K562 (cell line): ENCODE results near the gene RAD21L1. TPM values are rescaled to one million over a fixed set of nuclear protein-coding genes. Genes with fewer than 3 reads are reported as not detected.

Source experiments
- ATAC-seq: fragments of 200-7000 bp; cut with Tn5 transposase; 3 replicates; pipeline ENCODE4 v1.9.1; 2020; ENCODE audit warnings: moderate library complexity
- BruUV-seq: library from RNA; stranded (reverse); fragments of 400-500 nt; replicated peaks from 2 replicates; lab custom pipeline; 2021; lab: Mats Ljungman, UMichigan
- CTCF ChIA-PET: fragments of 300-600 bp; formaldehyde crosslinking; extraction: SDS; loops from one replicate; lab custom pipeline; 2021; ENCODE audit warnings: low intra/inter-chr PET ratio; lab: Yijun Ruan, JAX
- POLR2A ChIA-PET: fragments of 300-600, 350-650 bp; sonication (Branson Sonifier 250); formaldehyde crosslinking; extraction: SDS; loops from one replicate; lab custom pipeline; 2021; ENCODE audit warnings: antibody characterized with exemption, inconsistent platforms; lab: Yijun Ruan, JAX
- DNase-seq, 4 experiments: peaks; one replicate each; pipeline versions ENCODE4 v3.0.0 to v3.0.0-alpha.2; 2011 to 2018; ENCODE audit warnings: low spot score in 3 of 4, mixed read lengths in 3 of 4; ENCODE audit errors: extremely low read depth in 1 of 4
- FAIRE-seq: peaks from 2 replicates; lab custom pipeline; 2011; peaks lifted over from hg19 to GRCh38; lab: Jason Lieb, UNC
- H2AFZ ChIP-seq: 2 replicates; pipeline ENCODE4 v1.6.0; 2011; ENCODE audit warnings: low read depth, low read length, control low read depth, inconsistent platforms
- H3K27ac ChIP-seq: fragments of 200-600 bp; 3 replicates; pipeline ENCODE4 v1.8.0; 2011; ENCODE audit warnings: low read depth, mild to moderate bottlenecking, control low read depth, inconsistent platforms, low read length, moderate library complexity, mixed read lengths; ENCODE audit errors: extremely low read depth
- H3K27me3 ChIP-seq, 2 experiments: fragments of 300-600 bp in 1 of 2; 2 replicates in 1 of 2; 3 replicates in 1 of 2; pipeline versions ENCODE4 v1.6.0 to v1.8.0; 2011; ENCODE audit warnings: inconsistent platforms in 2 of 2, low read length in 2 of 2, mild to moderate bottlenecking in 1 of 2, mixed read lengths in 1 of 2, moderate library complexity in 1 of 2; ENCODE audit not compliant: control insufficient read depth in 2 of 2, insufficient read depth in 2 of 2
- H3K36me3 ChIP-seq: fragments of 300-600 bp; 3 replicates; pipeline ENCODE4 v1.8.0; 2011; ENCODE audit warnings: mild to moderate bottlenecking, low read length, inconsistent platforms; ENCODE audit not compliant: control insufficient read depth, insufficient read depth
- H3K4me1 ChIP-seq, 2 experiments: fragments of 200-600 bp in 1 of 2; replicated peaks in 1 of 2; 2 replicates in 1 of 2; 3 replicates in 1 of 2; pipeline versions ENCODE4 v1.5.1 to v1.8.0; 2011; ENCODE audit warnings: inconsistent platforms in 2 of 2, low read length in 2 of 2, mild to moderate bottlenecking in 1 of 2, mixed read lengths in 1 of 2, moderate library complexity in 1 of 2; ENCODE audit not compliant: control insufficient read depth in 2 of 2, insufficient read depth in 2 of 2
- H3K4me2 ChIP-seq: 2 replicates; pipeline ENCODE4 v1.6.1; 2011; ENCODE audit warnings: low read length, control low read depth, inconsistent platforms, mixed read lengths; ENCODE audit not compliant: insufficient read depth
- H3K4me3 ChIP-seq: fragments of 200-600 bp; sonication (generic), shearing (Covaris generic); 2 replicates; pipeline ENCODE4 v1.5.1; 2016; ENCODE audit warnings: control low read depth, inconsistent platforms
- H3K79me2 ChIP-seq: fragments of 200-600 bp; 3 replicates; pipeline ENCODE4 v1.8.0; 2011; ENCODE audit warnings: low read length, inconsistent platforms; ENCODE audit not compliant: control insufficient read depth, insufficient read depth
- H3K9ac ChIP-seq, 2 experiments: 2 replicates each; pipeline versions ENCODE4 v1.6.0 to v1.6.1; 2011; ENCODE audit warnings: low read depth in 2 of 2, low read length in 2 of 2, control low read depth in 1 of 2, inconsistent platforms in 1 of 2, mild to moderate bottlenecking in 1 of 2, mixed read lengths in 1 of 2; ENCODE audit not compliant: insufficient read depth in 1 of 2
- H3K9me1 ChIP-seq: one replicate; pipeline ENCODE4 v1.6.0; 2011; ENCODE audit warnings: inconsistent platforms, mild to moderate bottlenecking, low read length, moderate library complexity; ENCODE audit not compliant: control insufficient read depth, insufficient read depth
- H3K9me3 ChIP-seq: replicated peaks from 2 replicates; pipeline ENCODE4 v1.5.1; 2011; ENCODE audit warnings: low read depth, low read length, inconsistent platforms; ENCODE audit not compliant: control insufficient read depth, insufficient read depth
- H4K20me1 ChIP-seq: replicated peaks from 2 replicates; pipeline ENCODE4 v1.6.1; 2011; ENCODE audit warnings: low read length, inconsistent platforms, mixed read lengths; ENCODE audit not compliant: control insufficient read depth, insufficient read depth
- ATF1 ChIP-seq, 2 experiments: fragments of 450-650 bp in 1 of 2; IDR thresholded peaks; 2 replicates each; pipeline ENCODE4 v1.6.1; 2016; ENCODE audit warnings: missing compliant biosample characterization in 1 of 2, missing genetic modification characterization in 1 of 2
- CREM ChIP-seq: IDR thresholded peaks from 2 replicates; pipeline ENCODE4 v1.6.1; 2014; ENCODE audit warnings: antibody characterized with exemption, low read depth
- MTA3 ChIP-seq: fragments of 450-650 bp; formaldehyde crosslinking; IDR thresholded peaks from 2 replicates; pipeline ENCODE4 v1.6.1; 2017; ENCODE audit warnings: mild to moderate bottlenecking, borderline replicate concordance
- RBFOX2 ChIP-seq: fragments of 200-400 bp; formaldehyde crosslinking; IDR thresholded peaks from 2 replicates; pipeline ENCODE4 v1.6.1; 2017; ENCODE audit warnings: low read depth, mild to moderate bottlenecking, low read length, moderate library complexity
- RBM39 ChIP-seq: fragments of 200-400 bp; formaldehyde crosslinking; optimal IDR thresholded peaks from 2 replicates; pipeline ENCODE3; 2018; ENCODE audit warnings: low read depth, low read length
- RFX1 ChIP-seq: fragments of 450-650 bp; IDR thresholded peaks from 2 replicates; pipeline ENCODE4 v1.6.1; 2016; ENCODE audit warnings: mild to moderate bottlenecking, moderate library complexity
- RFX5 ChIP-seq: IDR thresholded peaks from 2 replicates; pipeline ENCODE4 v1.6.1; 2011; ENCODE audit warnings: low read depth, mild to moderate bottlenecking, improper control_type of control experiment, low read length
- ZKSCAN3 ChIP-seq: fragments of 250-450 bp; sonication (Bioruptor Pico); IDR thresholded peaks from 2 replicates; pipeline ENCODE4 v1.4.0; 2020
- ZNF316 ChIP-seq: fragments of 450-650 bp; IDR thresholded peaks from 2 replicates; pipeline ENCODE4 v1.6.1; 2016
- ZNF586 ChIP-seq: fragments of 450-650 bp; formaldehyde crosslinking; conservative IDR thresholded peaks from 2 replicates; pipeline ENCODE4 v1.4.0; 2020; ENCODE audit warnings: mild to moderate bottlenecking, moderate library complexity
- WGBS: fragments of 100-300 bp; shearing (Covaris generic); methylation state at CpG from one replicate; pipeline ENCODE4 v1.1.6; 2016; ENCODE audit warnings: low coverage, mixed read lengths; ENCODE audit not compliant: insufficient coverage; ENCODE audit errors: missing lambda C conversion rate; 5-methylcytosine and 5-hydroxymethylcytosine counted together
- in situ Hi-C: fragments of 300-500 bp; cut with MboI; formaldehyde crosslinking; loops from 4 replicates; pipeline ENCODE4 v1.15.0; 2018; ENCODE audit warnings: inconsistent platforms, mixed read lengths
- intact Hi-C: fragments of 100-400 bp; cut with micrococcal nuclease; formaldehyde crosslinking; loops from 2 replicates; pipeline ENCODE4 v1.14.2; 2022
- polyA plus RNA-seq, 8 experiments: library from polyadenylated mRNA; depleted of rRNA in 4 of 8; stranded (reverse) in 5 of 8; unstranded in 3 of 8; fragments of >200 nt; fragmentation: Nextera tagmentation in 2 of 8; fragmentation: Illumina TruSeq in 1 of 8; extraction: Ambion mirVana in 2 of 8; extraction: Trizol in 1 of 8; gene quantifications; 2 replicates each; pipeline versions ENCODE4 v1.2.1 to v1.2.3, GENCODE V29; 2011 to 2014; ENCODE audit warnings: inconsistent platforms in 1 of 8, missing spikeins in 1 of 8
- total RNA-seq, 7 experiments: library from RNA; depleted of rRNA in 6 of 7; stranded (reverse); fragments of >200 nt in 6 of 7; fragmentation: Illumina TruSeq in 2 of 7; extraction: Trizol in 2 of 7; gene quantifications; 2 replicates each; pipeline versions ENCODE4 v1.2.1 to v1.2.3, GENCODE V29; 2011 to 2021; ENCODE audit warnings: low replicate concordance in 1 of 7
- TF ChIP-seq, protein P1 (sequence below): fragments of 450-650 bp; conservative IDR thresholded peaks from 2 replicates; pipeline ENCODE4 v1.6.1; 2016; ENCODE audit warnings: missing genetic modification characterization, low read depth, mild to moderate bottlenecking, control low read depth, missing compliant biosample characterization
- TF ChIP-seq, protein P2 (sequence below), 2 experiments: fragments of 450-650 bp in 1 of 2; sonication (generic) in 1 of 2; formaldehyde crosslinking in 1 of 2; IDR thresholded peaks in 1 of 2; conservative IDR thresholded peaks in 1 of 2; 2 replicates each; pipeline versions ENCODE4 v1.6.1 to v1.8.1; 2016 to 2023; ENCODE audit warnings: mild to moderate bottlenecking in 2 of 2, moderate library complexity in 2 of 2, inconsistent platforms in 1 of 2, missing genetic modification reagents in 1 of 2

The RAD21L1 gene
- total and polyA plus RNA-seq, 9 of the 15 experiments (the other 6 are each of a cell fraction or from before 2014, with no cell fraction given): 0.17 to 1.7 (median 0.45) TPM; not detected in 1

DNA sequence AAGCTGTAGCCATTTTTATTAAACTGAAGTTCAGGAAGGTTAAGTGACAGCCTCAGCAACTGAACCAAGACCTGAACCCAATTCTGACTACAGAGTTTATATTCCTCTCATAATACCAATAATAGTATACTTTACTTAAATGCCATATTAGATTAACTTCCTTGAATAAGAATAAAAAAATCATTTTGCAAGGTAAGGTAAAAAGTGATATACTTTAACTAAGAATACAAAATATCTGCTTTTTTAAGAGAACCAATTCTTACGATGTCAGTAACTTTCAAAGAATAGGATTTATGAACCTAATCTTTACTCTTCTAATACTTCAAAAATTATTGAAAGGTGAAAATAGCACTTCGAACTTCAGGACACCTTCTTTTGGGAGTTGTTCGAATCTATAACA is 3.7 kb downstream of the RAD21L1 start:
- TF ChIP-seq ZNF316: peak; percentile 51; the same call in 1 of the 2 replicates
- no peak for TF ChIP-seq RFX1
- intact Hi-C loops: no loop called here
- Histone ChIP-seq H3K27me3 (no peaks in the 10 kb centered on the region), H3K4me2 (no peak overlapping the region), H4K20me1 (no peaks in the 10 kb centered on the region), H3K9me3 (no peaks in the 10 kb centered on the region), H3K4me1 (peaks cover 10 to 19% of the 10 kb centered on the region in 2 experiments; a peak in 4 of 5 replicates), H2AFZ (no peak overlapping the region), H3K36me3 (no peaks in the 10 kb centered on the region), H3K79me2 (peaks cover 3% of the 10 kb centered on the region; the same call in 1 of the 3 replicates), H3K9me1 (no peaks in the 10 kb centered on the region), H3K4me3 (no peak overlapping the region), H3K27ac (no peak overlapping the region), H3K9ac (no peak overlapping the region)
- WGBS: 74% methylated on average over 3 of the region's 3 CpGs
- BruUV-seq: no TSS peak
- in situ Hi-C loops: no loop called here
- FAIRE-seq: no peak
- no peak for ATAC-seq
- POLR2A ChIA-PET: no interaction called here
- CTCF ChIA-PET: no interaction called here
- DNase-seq: no peak

DNA sequence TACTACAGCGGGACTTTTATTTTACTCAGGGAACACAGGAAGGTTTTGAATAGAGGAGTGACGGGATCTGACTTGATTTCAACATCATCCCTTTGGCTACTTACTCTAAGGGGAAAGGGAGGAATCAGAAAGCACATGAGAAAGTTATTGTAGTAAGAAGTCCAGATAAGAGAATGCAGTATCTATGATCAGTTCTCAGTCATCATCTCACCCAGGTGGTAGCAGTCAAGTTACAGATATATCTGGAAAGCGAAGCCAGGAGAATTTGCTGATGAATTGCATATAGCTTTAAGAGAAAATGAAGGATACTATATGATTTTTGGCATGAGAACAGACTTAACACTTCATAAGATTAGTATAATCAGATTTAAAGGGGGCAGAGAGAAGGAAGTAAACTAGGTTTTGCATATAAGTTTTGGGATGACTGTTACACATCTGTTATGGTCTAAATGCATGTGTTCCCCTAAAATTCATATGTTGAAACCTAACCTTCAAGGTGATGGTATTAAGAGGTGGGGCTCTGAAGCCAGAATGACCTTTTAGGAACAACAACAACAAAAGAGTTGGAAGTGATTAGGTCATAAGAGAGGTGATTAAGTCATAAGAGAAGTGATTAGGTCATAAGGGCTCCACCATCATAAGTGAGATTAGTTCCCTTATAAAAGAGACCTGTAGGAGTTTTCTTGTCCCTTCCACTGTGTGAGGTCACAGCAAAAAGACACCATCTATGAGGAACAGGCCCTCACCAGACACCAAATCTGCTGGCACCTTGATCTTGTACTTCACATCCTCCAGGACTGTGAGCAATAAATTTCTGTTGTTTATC is 6.7 kb downstream of the RAD21L1 start:
- no TSS peak for BruUV-seq
- ATAC-seq: no peak
- WGBS: 23% methylated on average over 3 of the region's 3 CpGs
- peak; percentile 31; the same call in 1 of the 2 replicates for TF ChIP-seq CREM
- no peak for TF ChIP-seq MTA3
- no peak for TF ChIP-seq RFX5
- no peak for TF ChIP-seq RBFOX2
- TF ChIP-seq ATF1 (CRISPR knock-in tag; IDR thresholded peaks at IDR 0.05): no peak
- TF ChIP-seq ATF1 (tag; IDR thresholded peaks at IDR 0.05): 0 out of 2 replicates have a peak, but pooled peaks have one; percentile 39
- TF ChIP-seq ZNF586 (CRISPR knock-in tag): no peak
- no peak for TF ChIP-seq RBM39
- TF ChIP-seq, protein P1, sequence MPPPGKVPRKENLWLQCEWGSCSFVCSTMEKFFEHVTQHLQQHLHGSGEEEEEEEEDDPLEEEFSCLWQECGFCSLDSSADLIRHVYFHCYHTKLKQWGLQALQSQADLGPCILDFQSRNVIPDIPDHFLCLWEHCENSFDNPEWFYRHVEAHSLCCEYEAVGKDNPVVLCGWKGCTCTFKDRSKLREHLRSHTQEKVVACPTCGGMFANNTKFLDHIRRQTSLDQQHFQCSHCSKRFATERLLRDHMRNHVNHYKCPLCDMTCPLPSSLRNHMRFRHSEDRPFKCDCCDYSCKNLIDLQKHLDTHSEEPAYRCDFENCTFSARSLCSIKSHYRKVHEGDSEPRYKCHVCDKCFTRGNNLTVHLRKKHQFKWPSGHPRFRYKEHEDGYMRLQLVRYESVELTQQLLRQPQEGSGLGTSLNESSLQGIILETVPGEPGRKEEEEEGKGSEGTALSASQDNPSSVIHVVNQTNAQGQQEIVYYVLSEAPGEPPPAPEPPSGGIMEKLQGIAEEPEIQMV: no peak
- TF ChIP-seq, protein P2, sequence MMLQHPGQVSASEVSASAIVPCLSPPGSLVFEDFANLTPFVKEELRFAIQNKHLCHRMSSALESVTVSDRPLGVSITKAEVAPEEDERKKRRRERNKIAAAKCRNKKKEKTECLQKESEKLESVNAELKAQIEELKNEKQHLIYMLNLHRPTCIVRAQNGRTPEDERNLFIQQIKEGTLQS (IDR thresholded peaks at IDR 0.05): no peak
- TF ChIP-seq, protein P2 (CRISPR knock-in tag; conservative IDR thresholded peaks at IDR 0.05): no peak
- no peak for TF ChIP-seq ZKSCAN3 (CRISPR knock-in tag)

More for the DNA sequence above, 6.7 kb downstream of the RAD21L1 start:
- no peak overlapping the region for H3K9ac ChIP-seq
- H3K4me2 ChIP-seq: no peak overlapping the region
- H3K27ac ChIP-seq: no peak overlapping the region
- no peak overlapping the region for H2AFZ ChIP-seq
- CTCF ChIA-PET: no interaction called here
- H3K79me2 ChIP-seq: no peaks in the 10 kb centered on the region; the same call in 2 of the 3 replicates
- intact Hi-C loops: no loop called here
- H3K4me3 ChIP-seq: no peak overlapping the region
- no peak for DNase-seq
- peaks cover 4 to 10% of the 10 kb centered on the region in 2 experiments; a peak in 3 of 5 replicates for H3K4me1 ChIP-seq
- no peak for FAIRE-seq
- H3K36me3 ChIP-seq: no peaks in the 10 kb centered on the region
- POLR2A ChIA-PET: no interaction called here
- H3K9me1 ChIP-seq: no peaks in the 10 kb centered on the region
- no peaks in the 10 kb centered on the region for H3K27me3 ChIP-seq
- in situ Hi-C loops: no loop called here
- no peaks in the 10 kb centered on the region for H4K20me1 ChIP-seq
- no peaks in the 10 kb centered on the region for H3K9me3 ChIP-seq
